T1000 (cell line): ENCODE measurements around the gene TRERF1.
A peak's percentile ranks its signal among the peaks of the same experiment; 100 is the strongest.
"Not testable (repeated sequence)": the region's sequence is repeated elsewhere in the genome, so short reads cannot be mapped to it uniquely, and the experiment has no call there.

Experiments
- DNase-seq: peaks from one replicate; lab custom pipeline; 2025; ENCODE audit warnings: mixed read lengths; lab: John Stamatoyannopoulos, UW

The TRERF1 gene

GRCh38 chr6:42222448-42222847 is 229.3 kb downstream of the TRERF1 start:
- no peak for DNase-seq

GRCh38 chr6:42221546-42221945 is 230.2 kb downstream of the TRERF1 start:
- no peak for DNase-seq

- no peak for DNase-seq
These were observed 230.9 kb downstream of the TRERF1 start for GRCh38 chr6:42220807-42221206.

- peak; percentile 88 for DNase-seq
These were observed 234.0 kb downstream of the TRERF1 start, which contains the start of gene MRPS10 for GRCh38 chr6:42217519-42218367. Gene MRPS10 (minus strand): TSS chr6:42217861. CDS start chr6:42217849, 12 bp downstream.

GRCh38 chr6:42217157-42217518 is 234.6 kb downstream of the TRERF1 start:
- DNase-seq, result no peak

GRCh38 chr6:42216495-42216894 is 235.2 kb downstream of the TRERF1 start:
- not testable (repeated sequence) for DNase-seq

GRCh38 chr6:42212442-42212841 is 239.3 kb downstream of the TRERF1 start:
- DNase-seq, result no peak

GRCh38 chr6:42211726-42212125 is 240.0 kb downstream of the TRERF1 start:
- DNase-seq, result no peak

- no peak for DNase-seq
These were observed 241.2 kb downstream of the TRERF1 start for GRCh38 chr6:42210551-42210950.

GRCh38 chr6:42207559-42207958 is 244.2 kb downstream of the TRERF1 start:
- not testable (repeated sequence) for DNase-seq

GRCh38 chr6:42204768-42205282 is 246.9 kb downstream of the TRERF1 start:
- DNase-seq, result no peak

GRCh38 chr6:42203183-42203582 is 248.5 kb downstream of the TRERF1 start:
- DNase-seq, result no peak

- DNase-seq, result not testable (repeated sequence)
These were observed 249.4 kb downstream of the TRERF1 start for GRCh38 chr6:42202131-42202915.

- no peak for DNase-seq
These were observed 250.3 kb downstream of the TRERF1 start for GRCh38 chr6:42201382-42201781.

GRCh38 chr6:42200035-42200434 is 251.7 kb downstream of the TRERF1 start:
- peak; percentile 38 for DNase-seq

GRCh38 chr6:42199106-42199981 is 252.4 kb downstream of the TRERF1 start:
- DNase-seq, result peak; percentile 39

GRCh38 chr6:42197555-42198362 is 254.0 kb downstream of the TRERF1 start:
- DNase-seq, result peak; percentile 30

GRCh38 chr6:42195415-42195814 is 256.3 kb downstream of the TRERF1 start:
- DNase-seq, result no peak

GRCh38 chr6:42194056-42194455 is 257.7 kb downstream of the TRERF1 start:
- DNase-seq, result no peak

- no peak for DNase-seq
These were observed 258.2 kb downstream of the TRERF1 start for GRCh38 chr6:42193491-42193894.

- not testable (repeated sequence) for DNase-seq
These were observed 259.3 kb downstream of the TRERF1 start for GRCh38 chr6:42192385-42192784.
